ENCODE measurements around the gene TACSTD2. TPM values are rescaled to one million over a fixed set of nuclear protein-coding genes. Genes with fewer than 3 reads are reported as not detected.

The TACSTD2 gene
- total RNA-seq, result 2.4 and 3.9 TPM in 2 replicates

GRCh38 chr1:58576727-58577653, at the start of gene TACSTD2:
TACSTD2 (minus strand) TSS chr1:58577252; CDS start chr1:58577156, 96 bp downstream.

DNA sequence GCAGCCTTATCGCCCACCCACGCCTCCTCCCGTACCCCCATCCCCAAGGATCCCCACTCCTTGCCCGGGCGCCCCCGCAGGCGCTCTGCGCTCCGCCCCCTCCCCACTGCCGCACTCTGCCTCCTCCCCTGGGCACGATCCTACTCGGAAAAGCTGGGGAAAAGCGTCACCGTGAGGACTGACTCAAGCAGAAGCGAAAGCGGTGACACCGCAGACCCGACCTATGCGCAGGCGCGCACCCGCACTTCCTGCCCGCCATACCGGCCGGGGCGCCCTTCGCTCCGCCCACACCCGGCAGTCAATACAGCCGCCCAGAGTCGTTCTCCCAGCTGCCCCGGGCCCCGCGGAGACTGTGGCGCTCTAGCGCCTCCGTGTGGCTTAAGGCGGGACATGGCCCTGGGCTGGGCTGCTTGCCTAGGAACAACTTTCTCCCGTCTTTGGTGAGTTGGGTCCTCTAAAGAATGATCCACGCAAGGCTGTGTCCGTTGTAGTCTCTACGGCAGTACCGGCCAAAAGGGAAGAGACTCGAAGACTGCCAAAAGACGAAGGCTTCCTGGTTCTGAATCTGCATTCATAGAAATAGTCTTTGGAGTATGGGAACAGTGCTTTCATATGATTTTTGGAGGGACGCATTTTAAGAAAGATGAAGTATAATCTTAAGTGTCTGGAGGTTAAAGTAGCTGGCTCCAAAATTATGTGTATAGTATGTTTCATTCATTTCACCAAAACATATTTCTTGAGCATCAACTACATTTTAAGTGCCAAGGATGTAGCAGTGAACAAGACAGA, 30.3 kb downstream of the TACSTD2 start, which contains the start of gene OMA1:
Gene OMA1 (minus strand): TSS at position 207 of the 789 bp plus-strand sequence. CDS start 7,432 bp downstream, outside the sequence.

Other genes starting within 250 kb of the TACSTD2 start
- gene OMA1, start 30.5 kb downstream of the TACSTD2 start, total RNA-seq, result 10.9 and 22.1 TPM in 2 replicates
- gene MYSM1, start 122.8 kb upstream of the TACSTD2 start, total RNA-seq, result 21.4 and 24.5 TPM in 2 replicates
- 68.5 and 86.9 TPM in 2 replicates for gene JUN, start 206.8 kb upstream of the TACSTD2 start, total RNA-seq

All from hair follicle dermal papilla cell (primary cell).